Left kidney (tissue), 2 donors: ENCODE data around the gene SLC25A48. TPM values are rescaled to one million over a fixed set of nuclear protein-coding genes. Genes with fewer than 3 reads are reported as not detected.

ENCODE experiments used
- DNase-seq: peaks from one replicate; pipeline ENCODE4 v3.0.0-alpha.2; 2013
- polyA plus RNA-seq: library from polyadenylated mRNA; unstranded; fragments of 120-200 nt; gene quantifications from one replicate; pipeline ENCODE4 v1.2.1, GENCODE V29; 2013; ENCODE audit not compliant: insufficient read length

SLC25A48 gene
- polyA plus RNA-seq, 1 donor, result 4.1 TPM

- no peak for DNase-seq
These were observed 46.8 kb downstream of the SLC25A48 start for GRCh38 chr5:135881244-135881643.

GRCh38 chr5:135881819-135882218 is 47.4 kb downstream of the SLC25A48 start:
- no peak for DNase-seq

DNA sequence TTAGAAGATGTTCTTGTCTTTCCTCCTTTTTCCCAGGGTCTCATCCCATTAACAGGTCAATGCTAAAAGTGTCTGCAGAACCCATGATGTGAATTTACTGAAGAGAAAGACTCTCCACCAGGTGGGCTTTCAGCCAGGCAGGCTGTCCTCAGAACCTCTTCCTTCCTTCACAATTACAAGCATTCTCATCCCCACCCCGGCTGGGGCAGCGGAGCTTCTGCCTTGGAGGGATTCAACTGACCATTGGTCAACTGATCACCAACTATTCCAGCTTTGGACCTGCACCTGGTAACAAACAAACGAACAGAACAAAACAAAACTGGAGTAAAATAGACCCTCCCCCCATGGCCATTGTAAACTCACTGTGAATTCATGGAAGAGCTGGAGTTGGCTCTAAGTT is 48.6 kb downstream of the SLC25A48 start:
- DNase-seq, result no peak

GRCh38 chr5:135883441-135883840 is 49.0 kb downstream of the SLC25A48 start:
- no peak for DNase-seq

GRCh38 chr5:135885031-135885430 is 50.6 kb downstream of the SLC25A48 start:
- no peak for DNase-seq

DNA sequence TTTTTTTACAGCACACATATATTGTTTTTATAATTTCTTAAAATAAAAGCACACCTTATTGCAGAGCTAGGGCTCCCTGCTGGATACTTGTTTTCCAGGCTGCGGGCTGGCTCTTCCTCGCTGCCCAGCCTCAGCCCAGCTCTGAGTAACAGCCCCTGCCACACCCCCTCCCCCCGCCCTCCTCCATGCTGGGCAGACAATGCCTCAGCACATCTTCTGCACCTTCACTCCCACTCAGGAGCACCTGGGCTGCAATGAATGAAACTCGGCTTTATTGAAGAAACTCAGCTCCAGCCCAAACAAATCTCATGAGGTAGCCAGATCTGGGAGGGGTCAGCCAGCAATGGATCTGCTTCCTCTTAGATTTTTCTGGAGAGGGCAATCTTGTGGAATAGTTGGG is 51.7 kb downstream of the SLC25A48 start:
- no peak for DNase-seq

DNA sequence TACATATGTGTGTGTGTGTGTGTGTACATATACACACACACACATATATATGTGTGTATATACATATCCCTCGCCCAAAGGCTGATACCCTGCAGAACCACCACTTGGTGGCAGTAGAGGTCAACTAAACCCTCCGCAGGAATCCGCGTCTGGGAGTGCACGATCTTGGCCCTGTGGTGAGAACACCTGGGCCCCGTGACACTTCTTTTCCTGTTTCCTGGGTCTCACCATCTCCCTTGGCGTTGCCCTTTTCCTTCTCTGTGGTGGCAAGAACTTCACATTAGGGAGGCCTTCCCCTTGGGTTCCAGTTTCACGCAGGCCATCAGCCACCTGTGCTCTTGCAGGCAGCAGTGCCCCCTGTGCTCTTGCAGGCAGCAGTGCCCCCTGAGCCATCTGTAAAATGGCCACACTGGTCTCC is 53.0 kb downstream of the SLC25A48 start:
- peak; percentile 72 for DNase-seq

DNA sequence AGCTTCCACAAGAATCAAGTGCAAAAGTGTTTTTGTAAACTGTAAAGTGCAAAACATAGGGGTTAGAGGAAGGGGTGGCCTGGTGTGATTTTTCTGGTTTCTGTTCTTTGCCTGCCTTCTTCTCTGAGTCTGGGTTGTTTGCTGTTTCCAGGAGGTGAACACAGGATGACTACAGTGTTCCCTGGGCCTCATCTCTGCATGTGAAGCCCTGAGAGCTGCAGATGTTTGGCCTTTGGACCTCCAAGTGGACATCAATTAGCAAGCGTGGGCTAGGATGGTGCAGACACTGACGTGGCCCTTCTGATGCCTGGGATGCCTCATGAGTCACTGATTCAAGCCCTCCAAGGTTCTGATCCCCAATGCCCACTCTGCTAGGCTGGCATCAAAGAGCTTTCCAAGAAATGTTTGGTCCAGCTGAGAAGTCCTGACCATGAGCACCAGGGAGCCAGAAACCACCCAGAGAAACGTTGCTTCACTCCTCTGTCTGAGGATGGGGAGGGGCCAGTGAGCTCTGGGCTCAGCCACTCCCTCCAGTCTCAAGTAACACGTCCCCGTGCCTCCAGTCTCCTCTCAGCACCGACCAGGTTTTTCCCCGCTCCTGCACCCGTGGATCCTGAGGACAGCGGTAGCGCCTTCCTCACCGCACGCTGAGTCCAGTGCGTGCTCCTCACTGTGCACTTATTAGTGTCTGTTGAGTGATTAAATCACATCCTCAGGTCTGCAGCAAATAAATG is 53.6 kb downstream of the SLC25A48 start:
- no peak for DNase-seq

- no peak for DNase-seq
These were observed 55.8 kb downstream of the SLC25A48 start for GRCh38 chr5:135890296-135890695.

- DNase-seq, result no peak
These were observed 56.4 kb downstream of the SLC25A48 start for GRCh38 chr5:135890867-135891266.

- DNase-seq, result no peak
These were observed 56.8 kb downstream of the SLC25A48 start for GRCh38 chr5:135891268-135891667.

- DNase-seq, result no peak
These were observed 57.3 kb downstream of the SLC25A48 start for GRCh38 chr5:135891791-135892190.

DNA sequence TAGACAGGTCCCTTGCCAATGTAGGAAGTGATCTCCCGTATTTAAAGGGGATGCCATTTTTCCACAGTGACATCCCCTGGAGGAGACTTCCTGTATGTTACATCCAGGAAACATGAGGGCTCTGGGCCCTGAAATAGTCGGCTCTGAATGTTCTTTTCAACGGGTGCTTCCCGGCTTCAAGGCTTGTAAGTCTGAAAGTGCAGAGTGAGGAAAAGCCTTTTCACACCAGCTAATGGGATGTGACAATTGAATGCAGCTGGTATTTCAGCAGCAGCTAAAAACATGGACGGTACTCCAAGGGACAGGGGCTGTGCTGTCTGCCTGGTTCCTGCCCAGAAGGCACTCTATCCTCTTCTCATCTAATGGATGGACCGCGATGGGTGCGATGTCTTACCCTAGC is 59.8 kb downstream of the SLC25A48 start:
- DNase-seq, result no peak

GRCh38 chr5:135894789-135895188 is 60.3 kb downstream of the SLC25A48 start:
- no peak for DNase-seq

- DNase-seq, result no peak
These were observed 61.1 kb downstream of the SLC25A48 start, which contains the start of gene IL9 for GRCh38 chr5:135895474-135896006. Gene IL9 (minus strand): TSS chr5:135895841. CDS start chr5:135895816, 25 bp downstream.

GRCh38 chr5:135898651-135899050 is 64.2 kb downstream of the SLC25A48 start:
- DNase-seq, result no peak

- no peak for DNase-seq
These were observed 65.8 kb downstream of the SLC25A48 start for GRCh38 chr5:135900276-135900675.

- DNase-seq, result no peak
These were observed 67.2 kb downstream of the SLC25A48 start for GRCh38 chr5:135901633-135902032.

- DNase-seq, result no peak
These were observed 70.7 kb downstream of the SLC25A48 start for GRCh38 chr5:135905144-135905543.

DNA sequence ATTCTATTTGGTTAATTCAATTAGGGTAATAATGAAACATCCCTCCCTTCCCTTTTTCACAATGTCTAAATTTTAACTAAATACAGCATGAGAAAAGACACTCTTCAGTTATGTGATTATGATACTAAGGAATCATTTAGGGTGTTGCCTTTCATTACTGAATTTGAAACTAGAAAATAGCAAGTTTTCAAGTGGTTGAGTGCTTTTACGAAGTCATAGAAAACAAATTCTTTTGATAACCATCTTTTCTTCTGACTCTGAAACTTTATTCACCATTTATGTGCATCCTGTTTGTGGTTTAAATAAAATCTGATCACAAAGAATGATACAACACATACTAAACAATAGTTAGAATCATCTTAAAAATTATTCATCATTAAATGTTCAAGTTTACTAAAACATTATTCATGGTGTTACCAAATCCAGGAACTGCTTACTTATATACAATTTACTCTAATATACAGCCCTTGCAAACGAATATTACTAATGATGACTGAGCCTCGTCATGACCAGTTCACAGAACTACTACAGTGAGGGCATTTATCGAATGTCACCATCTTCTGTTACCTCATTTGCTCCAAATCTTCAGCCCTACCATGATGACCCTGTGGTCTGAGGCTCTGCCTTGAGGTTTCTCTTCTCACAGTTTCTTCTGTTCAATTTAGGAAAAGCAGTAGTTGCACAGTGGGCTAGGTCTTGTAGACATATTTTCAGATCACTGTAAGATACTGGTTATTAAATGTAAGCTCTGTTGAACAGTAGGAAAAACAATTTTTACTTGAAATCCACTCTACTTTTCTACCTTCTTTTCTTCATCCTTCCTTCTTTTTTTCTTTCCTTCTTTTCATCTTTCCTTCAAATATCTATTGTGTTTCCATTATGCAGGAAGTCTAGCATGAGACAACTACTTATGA is 79.5 kb downstream of the SLC25A48 start:
- DNase-seq, result no peak

DNA sequence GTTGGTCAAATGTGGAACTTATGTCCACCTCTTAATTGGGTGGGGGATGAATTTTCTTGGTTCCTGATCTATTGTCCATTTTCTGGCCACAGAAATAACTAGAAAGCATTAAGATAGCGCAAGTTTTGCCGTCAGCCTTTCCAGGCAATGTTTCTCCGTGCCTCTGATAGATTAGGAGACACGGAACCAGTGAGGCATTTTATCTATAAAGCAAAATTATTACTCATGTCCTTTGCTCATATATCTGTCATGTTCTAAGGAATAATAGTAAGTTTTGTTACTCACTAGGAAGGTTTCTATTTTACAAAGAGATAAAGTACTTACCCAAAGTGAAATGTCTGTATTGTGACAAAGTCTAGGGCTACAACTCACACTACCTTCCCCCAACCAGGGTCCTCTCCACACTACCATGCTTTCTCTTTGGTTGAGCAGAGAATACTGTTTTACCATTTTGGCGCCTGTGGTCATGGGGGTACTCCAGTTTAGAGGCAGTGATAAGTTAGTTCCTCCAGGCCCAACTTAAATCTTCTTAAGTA is 81.1 kb downstream of the SLC25A48 start:
- no peak for DNase-seq

DNA sequence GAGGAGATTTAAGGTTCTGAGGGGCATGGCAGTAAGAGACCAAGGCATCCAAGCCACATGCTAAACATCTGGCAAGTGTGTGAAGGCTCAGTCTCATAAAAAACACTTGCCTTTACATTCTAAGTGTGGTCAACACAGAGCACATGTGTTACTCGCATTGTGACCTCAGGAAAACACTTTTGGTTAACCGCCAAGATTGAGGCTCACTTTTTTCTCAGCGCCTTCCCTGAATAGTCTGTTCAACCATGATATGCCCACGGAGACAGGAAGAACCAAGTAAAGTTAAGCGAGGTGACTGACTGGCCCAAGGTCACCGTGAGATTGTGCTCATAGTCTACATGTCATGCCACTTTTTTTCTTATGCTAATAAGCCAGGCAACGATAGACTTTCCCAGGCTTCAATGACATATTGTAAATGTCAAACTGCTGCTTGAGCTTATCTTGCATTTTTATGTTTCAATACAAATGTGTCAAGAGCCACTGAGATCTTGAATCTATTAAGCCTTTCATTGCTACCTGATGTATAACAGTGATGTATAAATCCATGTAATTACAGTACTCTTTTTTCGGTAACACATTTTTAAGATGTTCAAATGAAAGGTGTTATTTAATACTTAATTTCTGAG is 82.3 kb downstream of the SLC25A48 start:
- DNase-seq, result no peak
